ENCODE results near the gene LMNA. TPM values are rescaled to one million over a fixed set of nuclear protein-coding genes. Genes with fewer than 3 reads are reported as not detected.
A peak's percentile ranks its signal among the peaks of the same experiment; 100 is the strongest.
"Not testable (repeated sequence)": the region's sequence is repeated elsewhere in the genome, so short reads cannot be mapped to it uniquely, and the experiment has no call there.

The LMNA gene
- total and polyA plus RNA-seq, 5 experiments from 2014 or later = 0.62 to 4.0 (median 2.0) TPM

DNA sequence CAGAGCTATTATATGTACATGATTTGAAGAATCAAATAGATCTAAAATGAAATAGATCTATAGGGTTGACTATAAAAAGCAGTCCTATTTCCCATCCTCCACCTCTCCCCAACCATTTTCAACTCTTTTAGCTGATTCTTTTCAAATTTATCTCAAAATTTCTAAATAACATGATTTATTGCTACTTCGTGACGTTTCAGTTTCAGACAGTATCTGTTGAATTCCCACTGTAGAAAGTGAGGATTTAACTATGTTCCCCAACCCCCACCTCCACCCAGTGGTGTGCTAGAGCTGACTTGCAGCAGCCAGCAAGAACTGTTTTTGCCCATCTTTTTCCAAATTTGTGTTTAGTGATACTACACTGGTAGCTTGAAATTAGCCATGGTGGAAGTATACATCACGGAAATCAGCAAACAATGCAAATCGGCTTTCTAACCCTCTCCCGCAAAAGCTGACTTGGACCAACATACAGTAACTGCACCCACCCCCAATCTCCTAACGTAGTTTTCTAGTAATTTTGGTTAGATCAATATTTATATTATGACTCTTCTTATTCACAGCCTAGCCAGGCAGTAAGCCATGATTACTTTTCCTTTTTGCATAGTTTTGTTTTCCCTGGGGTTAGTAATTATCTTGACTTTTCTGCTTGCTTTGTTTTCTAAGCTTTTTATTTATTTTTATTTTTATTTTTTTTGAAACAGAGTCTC, 49.8 kb downstream of the LMNA start:
- Mint-ChIP-seq H3K36me3 (no peaks in the 10 kb centered on the region), H3K9me3 (no peaks in the 10 kb centered on the region), H3K4me1 (peaks cover 6 to 18% (median 13%) of the 10 kb centered on the region in 4 donors), H3K27me3 (peaks cover 0 to 1% (median 0%) of the 10 kb centered on the region in 5 donors), H3K4me3 (no peak overlapping the region), H3K27ac (no peak overlapping the region)
- ATAC-seq (no peak), DNase-seq (no peak)
- POLR2A ChIA-PET = no interaction called here

DNA sequence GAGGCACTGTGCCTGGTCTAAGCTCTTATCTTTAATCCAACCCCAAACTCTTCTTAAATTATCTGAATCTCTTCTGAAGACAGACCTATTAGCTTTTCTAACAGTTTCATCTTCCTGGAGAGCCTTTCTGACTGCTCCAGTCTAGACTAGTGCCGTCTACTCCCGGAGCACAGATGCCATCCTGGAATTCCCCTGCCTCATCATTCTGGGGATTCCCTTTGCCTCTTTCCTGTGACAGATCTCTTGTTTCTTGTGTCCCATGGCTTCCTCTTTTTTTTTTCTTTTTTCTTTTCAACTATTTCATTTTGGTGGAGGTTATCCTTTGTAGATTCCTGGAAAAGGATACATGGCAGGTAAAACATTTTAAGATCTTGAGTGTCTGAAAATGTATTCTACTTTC, 50.6 kb downstream of the LMNA start:
- Mint-ChIP-seq H3K9me3 (no peaks in the 10 kb centered on the region), H3K4me3 (no peak overlapping the region), H3K27ac (no peak overlapping the region), H3K36me3 (no peaks in the 10 kb centered on the region), H3K27me3 (peaks cover 0 to 1% (median 0%) of the 10 kb centered on the region in 5 donors), H3K4me1 (peaks cover 6 to 15% (median 11%) of the 10 kb centered on the region in 4 donors)
- POLR2A ChIA-PET = no interaction called here
- ATAC-seq (no peak), DNase-seq (no peak)

DNA sequence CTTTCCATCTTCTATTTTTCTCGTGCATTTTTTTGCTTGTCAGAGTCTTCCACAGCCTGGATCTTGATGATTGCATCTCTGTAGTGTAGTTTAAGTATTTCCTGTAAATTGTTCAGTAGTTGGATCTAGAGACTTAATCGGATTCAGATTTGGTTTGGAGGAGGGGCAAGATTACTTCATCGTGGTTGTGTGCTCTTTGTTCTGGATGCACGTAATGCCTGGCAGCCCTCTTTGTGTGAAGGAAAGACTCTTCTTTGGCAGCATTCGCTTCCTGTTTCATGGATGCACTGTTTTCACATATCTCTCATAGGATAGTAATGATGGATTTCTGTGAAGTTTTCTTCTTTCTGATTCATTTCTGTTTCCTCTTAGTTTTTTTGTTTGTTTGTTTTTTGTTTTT, 53.0 kb downstream of the LMNA start:
- POLR2A ChIA-PET = no interaction called here
- no peaks in the 10 kb centered on the region for H3K36me3 Mint-ChIP-seq

DNA sequence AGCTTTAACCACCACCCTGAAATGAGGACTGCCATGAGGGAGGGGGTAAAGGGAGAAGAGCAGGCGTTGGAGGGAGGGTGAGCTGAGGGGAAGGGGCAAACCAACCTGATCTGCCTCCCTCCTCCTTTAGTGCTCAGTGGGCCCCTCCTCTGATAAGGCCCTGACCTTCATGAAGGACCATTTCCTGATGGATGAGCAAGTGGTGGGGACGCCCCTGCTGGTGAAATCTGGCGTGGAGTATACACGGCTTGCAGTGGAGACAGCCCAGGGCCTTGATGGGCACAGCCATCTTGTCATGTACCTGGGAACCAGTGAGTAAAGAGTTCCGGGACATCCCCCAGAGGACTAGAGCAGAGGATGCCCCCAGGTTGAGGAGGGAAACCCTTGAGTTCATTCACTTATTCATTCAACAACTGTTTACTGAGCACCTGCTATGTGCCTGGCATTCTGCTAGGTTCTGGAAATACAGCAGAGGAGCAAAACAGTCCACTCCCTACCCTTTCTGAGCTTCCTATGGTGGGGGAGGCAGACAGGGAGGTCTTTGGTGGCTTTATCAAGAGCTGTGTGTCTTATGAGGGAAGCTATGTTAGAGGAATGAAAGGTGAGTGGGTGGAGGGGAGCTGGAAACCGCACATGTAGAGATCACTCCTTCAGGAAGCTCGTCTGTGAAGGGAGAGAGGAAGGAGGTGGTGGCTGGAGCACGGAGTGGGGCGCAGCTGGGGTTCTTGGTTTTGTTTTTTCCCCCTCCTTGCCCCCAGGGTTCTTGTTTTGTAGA, 58.4 kb downstream of the LMNA start:
- no peak for DNase-seq
- POLR2A ChIA-PET = interaction anchor here (0.6 kb wide), 1 partner anchor 13 kb away, joined by 3 read pairs; no protein-coding TSS in a partner anchor
- Mint-ChIP-seq H3K9me3 (no peaks in the 10 kb centered on the region), H3K27me3 (peaks cover 0 to 1% (median 0%) of the 10 kb centered on the region in 5 donors), H3K36me3 (no peaks in the 10 kb centered on the region), H3K4me1 (peaks cover 2 to 13% (median 6%) of the 10 kb centered on the region in 4 donors), H3K4me3 (no peak overlapping the region), H3K27ac (peak overlapping the region in 3 of 10 donors; percentile 12 to 71 (median 66))
- no peak for ATAC-seq

More for the DNA sequence above, 53.0 kb downstream of the LMNA start:
- no peaks in the 10 kb centered on the region for H3K4me1 Mint-ChIP-seq
- H3K9me3 Mint-ChIP-seq = no peaks in the 10 kb centered on the region
- H3K4me3 Mint-ChIP-seq = no peak overlapping the region
- peaks cover 0 to 1% (median 0%) of the 10 kb centered on the region in 5 donors for H3K27me3 Mint-ChIP-seq
- no peak for DNase-seq
- no peak for ATAC-seq
- H3K27ac Mint-ChIP-seq = no peak overlapping the region

DNA sequence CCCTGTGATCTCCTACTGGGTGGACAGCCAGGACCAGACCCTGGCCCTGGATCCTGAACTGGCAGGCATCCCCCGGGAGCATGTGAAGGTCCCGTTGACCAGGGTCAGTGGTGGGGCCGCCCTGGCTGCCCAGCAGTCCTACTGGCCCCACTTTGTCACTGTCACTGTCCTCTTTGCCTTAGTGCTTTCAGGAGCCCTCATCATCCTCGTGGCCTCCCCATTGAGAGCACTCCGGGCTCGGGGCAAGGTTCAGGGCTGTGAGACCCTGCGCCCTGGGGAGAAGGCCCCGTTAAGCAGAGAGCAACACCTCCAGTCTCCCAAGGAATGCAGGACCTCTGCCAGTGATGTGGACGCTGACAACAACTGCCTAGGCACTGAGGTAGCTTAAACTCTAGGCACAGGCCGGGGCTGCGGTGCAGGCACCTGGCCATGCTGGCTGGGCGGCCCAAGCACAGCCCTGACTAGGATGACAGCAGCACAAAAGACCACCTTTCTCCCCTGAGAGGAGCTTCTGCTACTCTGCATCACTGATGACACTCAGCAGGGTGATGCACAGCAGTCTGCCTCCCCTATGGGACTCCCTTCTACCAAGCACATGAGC, 62.2 kb downstream of the LMNA start:
- Mint-ChIP-seq H3K4me1 (peaks cover 9 to 26% (median 14%) of the 10 kb centered on the region in 4 donors), H3K27me3 (no peaks in the 10 kb centered on the region), H3K36me3 (no peaks in the 10 kb centered on the region), H3K9me3 (no peaks in the 10 kb centered on the region), H3K4me3 (no peak overlapping the region), H3K27ac (peak overlapping the region in 5 of 10 donors; percentile 23 to 73 (median 53))
- DNase-seq = no peak
- no peak for ATAC-seq
- POLR2A ChIA-PET = interaction anchor here (0.7 to 1.5 kb wide), 2 partner anchors 17 to 26 kb away, joined by 4 to 6 read pairs; partner anchors contain the start of gene SLC25A44

DNA sequence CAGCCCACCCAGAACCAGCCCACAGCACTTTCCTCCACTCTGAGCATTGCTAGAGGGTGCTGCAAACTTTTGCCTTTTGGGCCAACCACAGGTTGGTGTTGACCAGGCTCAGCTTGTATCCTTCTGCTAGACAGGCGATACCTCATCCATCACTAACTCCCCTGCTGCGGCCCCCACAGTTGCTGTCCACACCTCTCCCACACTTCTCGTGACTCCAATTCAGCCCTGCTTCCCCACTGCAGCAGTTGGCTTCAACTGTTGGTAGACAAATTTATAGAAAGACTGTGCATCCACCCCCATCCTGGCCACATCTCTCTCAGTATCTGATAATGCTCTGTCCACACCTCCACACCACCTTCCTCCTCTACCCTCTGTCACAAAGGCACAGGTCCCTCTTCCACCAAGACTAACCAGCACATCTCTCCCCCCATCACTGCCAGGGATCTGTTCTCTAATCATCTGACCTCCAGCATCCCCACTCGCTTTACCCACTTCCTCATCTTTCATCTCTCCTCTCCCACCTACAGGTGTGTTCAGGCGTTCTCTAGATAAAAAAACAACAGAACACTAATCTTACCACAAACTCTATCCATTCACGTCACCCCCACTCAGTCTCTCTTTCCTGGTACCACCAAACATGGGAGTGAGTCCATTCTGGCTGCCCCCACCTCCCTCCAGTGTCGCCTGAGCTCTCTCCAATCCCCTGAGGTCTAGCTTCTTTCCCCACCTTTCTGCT, 63.6 kb downstream of the LMNA start:
- peak overlapping the region; percentile 19 to 87 (median 70) for H3K27ac Mint-ChIP-seq
- ATAC-seq = peak; percentile 93 to 96
- H3K36me3 Mint-ChIP-seq = no peaks in the 10 kb centered on the region
- H3K27me3 Mint-ChIP-seq = no peaks in the 10 kb centered on the region
- DNase-seq = peak in 6 of 10 donors; percentile 4 to 67 (median 40)
- H3K4me3 Mint-ChIP-seq = peak overlapping the region in 8 of 10 donors; percentile 9 to 75 (median 42)
- POLR2A ChIA-PET = interaction anchor here (0.6 to 1.5 kb wide), 2 partner anchors 15 to 240 kb away, joined by 4 to 8 read pairs; partner anchors contain the start of gene SLC25A44
- H3K4me1 Mint-ChIP-seq = peaks cover 9 to 24% (median 13%) of the 10 kb centered on the region in 4 donors
- no peaks in the 10 kb centered on the region for H3K9me3 Mint-ChIP-seq

DNA sequence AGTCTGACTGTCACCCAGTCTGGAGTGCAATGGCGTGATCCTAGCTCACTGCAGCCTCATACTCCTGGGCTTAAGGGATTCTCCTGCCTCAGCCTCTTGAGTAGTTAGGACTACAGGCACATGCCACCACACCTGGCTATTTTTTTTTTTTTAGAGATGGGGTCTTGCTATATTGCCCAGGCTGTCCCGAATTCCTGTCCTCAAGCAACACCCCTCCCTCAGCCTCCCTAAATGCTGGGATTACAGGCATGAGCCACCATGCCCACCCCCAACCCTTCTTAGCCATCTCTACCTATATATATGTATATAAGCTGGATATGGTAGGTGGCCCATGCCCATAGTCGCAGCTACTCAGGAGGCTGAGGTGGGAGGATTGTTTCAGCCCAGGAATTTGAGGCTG, 66.0 kb downstream of the LMNA start:
- ATAC-seq (no peak), DNase-seq (no peak)
- H3K27ac Mint-ChIP-seq = no peak overlapping the region
- POLR2A ChIA-PET = interaction anchor here (0.7 to 0.9 kb wide), 2 partner anchors 33 to 54 kb away, joined by 3 read pairs; partner anchors contain the start of gene PMF1
- peaks cover 0 to 1% (median 0%) of the 10 kb centered on the region in 5 donors for H3K27me3 Mint-ChIP-seq
- no peaks in the 10 kb centered on the region for H3K9me3 Mint-ChIP-seq
- H3K4me1 Mint-ChIP-seq = peaks cover 9 to 19% (median 9%) of the 10 kb centered on the region in 4 donors
- H3K36me3 Mint-ChIP-seq = no peaks in the 10 kb centered on the region
- H3K4me3 Mint-ChIP-seq = no peak overlapping the region

DNA sequence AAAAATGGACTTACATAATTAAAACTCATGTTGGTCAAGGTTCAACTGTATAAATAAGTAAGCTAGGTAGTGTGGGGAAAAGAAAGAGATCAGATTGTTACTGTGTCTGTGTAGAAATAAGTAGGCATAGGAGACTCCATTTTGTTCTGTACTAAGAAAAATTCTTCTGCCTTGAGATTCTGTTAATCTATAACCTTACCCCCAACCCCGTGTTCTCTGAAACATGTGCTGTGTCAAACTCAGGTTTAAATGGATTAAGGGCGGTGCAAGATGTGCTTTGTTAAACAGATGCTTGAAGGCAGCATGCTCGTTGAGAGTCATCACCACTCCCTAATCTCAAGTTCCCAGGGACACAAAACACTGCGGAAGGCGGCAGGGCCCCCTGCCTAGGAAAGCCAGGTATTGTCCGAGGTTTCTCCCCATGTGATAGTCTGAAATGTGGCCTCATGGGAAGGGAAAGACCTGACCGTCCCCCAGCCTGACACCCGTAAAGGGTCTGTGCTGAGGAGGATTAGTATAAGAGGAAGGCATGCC, 66.9 kb downstream of the LMNA start:
- ATAC-seq, H3K36me3 Mint-ChIP-seq, H3K27ac Mint-ChIP-seq, H3K4me3 Mint-ChIP-seq, H3K9me3 Mint-ChIP-seq, H3K27me3 Mint-ChIP-seq, DNase-seq, POLR2A ChIA-PET: not testable (repeated sequence)
- H3K4me1 Mint-ChIP-seq = peaks cover 9 to 19% (median 9%) of the 10 kb centered on the region in 4 donors

DNA sequence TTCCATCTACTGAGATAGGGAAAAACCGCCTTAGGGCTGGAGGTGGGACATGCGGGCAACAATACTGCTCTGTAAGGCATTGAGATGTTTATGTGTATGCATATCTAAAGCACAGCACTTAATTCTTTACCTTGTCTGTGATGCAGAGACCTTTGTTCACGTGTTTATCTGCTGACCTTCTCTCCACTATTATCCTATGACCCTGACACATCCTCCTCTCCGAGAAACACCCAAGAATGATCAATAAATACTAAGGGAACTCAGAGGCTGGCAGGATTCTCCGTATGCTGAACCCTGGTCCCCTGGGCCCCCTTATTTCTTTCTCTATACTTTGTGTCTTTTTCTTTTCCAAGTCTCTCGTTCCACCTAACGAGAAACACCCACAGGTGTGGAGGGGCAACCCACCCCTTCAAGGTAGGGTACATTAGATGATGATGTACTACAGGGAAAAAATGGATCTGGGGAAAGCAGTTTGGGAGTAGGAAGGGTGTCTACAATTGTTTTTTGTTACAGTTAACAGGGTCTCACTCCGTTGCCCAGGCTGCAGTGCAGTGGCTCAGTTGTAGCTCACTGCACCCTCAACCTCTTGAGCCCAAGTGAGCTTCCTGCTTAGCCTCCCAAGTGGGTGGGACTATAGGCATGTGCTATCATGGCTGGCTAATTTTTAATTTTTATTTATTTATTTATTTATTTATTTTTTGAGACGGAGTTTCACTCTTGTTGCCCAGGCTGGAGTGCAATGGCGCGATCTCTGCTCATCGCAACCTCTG, 67.7 kb downstream of the LMNA start:
- H3K4me3 Mint-ChIP-seq, H3K27me3 Mint-ChIP-seq, H3K36me3 Mint-ChIP-seq, ATAC-seq, DNase-seq, H3K9me3 Mint-ChIP-seq, POLR2A ChIA-PET: not testable (repeated sequence)
- peak overlapping the region in 1 of 10 donors; percentile 58 for H3K27ac Mint-ChIP-seq
- peaks cover 7 to 18% (median 9%) of the 10 kb centered on the region in 4 donors for H3K4me1 Mint-ChIP-seq

DNA sequence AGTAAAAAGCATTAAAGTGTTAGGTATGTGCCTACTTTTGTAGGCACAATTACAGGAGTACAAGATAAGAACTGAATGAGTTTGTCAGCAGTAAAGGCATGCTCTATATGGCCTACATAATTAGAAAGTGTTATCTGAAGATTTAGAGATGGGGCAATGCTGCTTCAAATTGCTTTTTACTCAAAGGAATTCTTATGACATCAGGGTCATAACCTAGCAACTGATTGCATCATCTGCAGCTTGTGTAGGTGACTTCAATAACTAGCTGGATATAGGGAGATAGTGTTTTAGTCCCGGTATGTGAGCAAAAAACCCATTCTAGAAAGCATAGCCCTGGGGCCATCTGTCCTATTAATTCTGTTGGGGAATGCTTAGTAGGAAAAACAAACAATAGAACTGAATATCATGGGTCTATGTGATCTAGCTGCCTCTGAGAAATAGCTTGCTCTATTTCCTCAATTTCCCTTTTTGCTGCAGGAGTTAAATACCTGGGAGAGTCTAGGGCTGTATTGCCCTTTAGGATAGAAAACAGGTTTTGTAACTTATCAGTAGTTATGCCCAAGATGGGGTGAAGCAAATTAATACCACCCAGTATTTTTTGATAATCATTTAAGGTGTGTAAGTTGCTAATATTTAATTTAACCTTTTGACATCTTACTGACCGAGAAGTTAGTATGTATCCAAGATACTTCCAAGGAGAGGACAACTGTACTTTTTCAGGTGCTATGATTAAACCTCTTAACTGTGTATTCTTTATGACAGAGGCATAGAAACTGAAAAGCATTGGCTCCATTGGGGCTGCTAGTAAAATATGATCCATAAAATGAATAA, 72.1 kb downstream of the LMNA start:
- POLR2A ChIA-PET = interaction anchor here (1.4 kb wide), 1 partner anchor 26 kb away, joined by 3 read pairs; the partner anchor contains the start of gene PMF1
- not testable (repeated sequence) for DNase-seq, H3K36me3 Mint-ChIP-seq, H3K27ac Mint-ChIP-seq, ATAC-seq, H3K27me3 Mint-ChIP-seq, H3K4me1 Mint-ChIP-seq, H3K4me3 Mint-ChIP-seq
- H3K9me3 Mint-ChIP-seq = peaks cover 0 to 14% (median 2%) of the 10 kb centered on the region in 9 donors

Measured in naive thymus-derived CD8-positive, alpha-beta T cell (primary cell).